NK-92 treated with Interleukin-12 subunit alpha and Interleukin-12 subunit beta, amount 100 ng/mL, for 24 hours (cell line): ENCODE results near the gene KIF25.

Experiments
- DNase-seq: peaks from one replicate; lab custom pipeline; 2025; lab: John Stamatoyannopoulos, UW

Gene KIF25

GRCh38 chr6:168017629-168018028 is 20.2 kb downstream of the KIF25 start:
- DNase-seq, result no peak

GRCh38 chr6:168018664-168019063 is 21.2 kb downstream of the KIF25 start:
- no peak for DNase-seq

- no peak for DNase-seq
Measured at GRCh38 chr6:168020242-168020641, 22.8 kb downstream of the KIF25 start.

DNA sequence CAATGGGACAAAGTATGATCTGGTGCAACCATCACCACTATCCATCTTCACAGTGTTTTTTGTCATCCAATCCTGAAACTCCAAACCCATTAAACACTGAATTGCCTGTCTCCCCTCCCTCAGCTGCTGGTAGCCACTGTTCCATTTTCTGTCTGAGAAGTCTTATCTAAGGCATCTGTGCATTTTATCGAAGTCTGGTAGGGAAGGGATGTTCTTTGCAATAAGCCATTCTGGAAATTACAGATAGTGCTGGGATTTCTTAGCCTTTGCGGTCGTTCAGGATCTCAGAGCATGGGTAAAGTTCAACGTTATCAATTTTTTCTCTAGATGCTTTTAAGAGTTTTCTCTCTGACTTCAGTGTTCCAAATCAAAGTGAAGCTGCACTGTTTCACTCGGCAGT is 24.1 kb downstream of the KIF25 start:
- DNase-seq, result no peak

DNA sequence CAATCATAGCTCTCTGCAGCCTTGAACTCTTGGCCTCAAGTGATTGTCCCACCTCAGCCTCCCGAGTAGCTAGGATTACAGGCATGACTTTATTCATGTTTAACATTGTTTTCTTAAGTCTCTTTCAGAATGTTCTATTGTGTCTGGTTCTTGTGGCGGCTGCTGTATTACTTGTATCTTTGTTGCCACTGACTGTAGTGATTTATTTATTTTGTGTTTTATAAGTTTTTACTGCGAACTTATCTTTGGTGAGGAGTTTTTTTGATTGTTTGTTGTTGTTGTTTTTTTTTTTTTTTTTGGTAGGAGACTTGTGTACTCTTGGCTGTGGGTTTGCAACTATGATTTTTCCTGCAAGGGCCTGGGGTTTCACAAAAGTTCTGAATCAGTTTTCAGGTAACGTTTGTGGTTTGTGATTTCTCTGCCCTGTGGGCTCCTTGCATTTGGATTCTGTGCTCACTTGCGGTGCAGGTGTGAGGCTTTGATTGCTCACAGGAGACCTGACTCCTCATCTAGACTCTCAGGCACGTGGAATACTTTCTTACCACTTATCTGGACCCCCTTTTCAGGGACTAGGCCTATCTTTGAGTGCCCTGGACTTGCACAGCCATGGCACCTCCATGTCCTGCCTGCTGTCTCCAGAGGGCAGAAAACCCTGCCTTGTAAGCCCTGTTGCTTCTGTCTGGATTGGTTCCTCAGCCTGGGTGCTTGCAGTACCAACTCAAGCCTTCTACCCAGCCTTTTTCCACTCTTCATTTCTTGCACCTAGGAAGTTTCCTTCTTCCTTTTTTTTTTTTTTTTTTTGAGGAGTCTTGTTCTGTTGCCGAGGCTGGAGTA is 25.2 kb downstream of the KIF25 start:
- DNase-seq, result no peak

DNA sequence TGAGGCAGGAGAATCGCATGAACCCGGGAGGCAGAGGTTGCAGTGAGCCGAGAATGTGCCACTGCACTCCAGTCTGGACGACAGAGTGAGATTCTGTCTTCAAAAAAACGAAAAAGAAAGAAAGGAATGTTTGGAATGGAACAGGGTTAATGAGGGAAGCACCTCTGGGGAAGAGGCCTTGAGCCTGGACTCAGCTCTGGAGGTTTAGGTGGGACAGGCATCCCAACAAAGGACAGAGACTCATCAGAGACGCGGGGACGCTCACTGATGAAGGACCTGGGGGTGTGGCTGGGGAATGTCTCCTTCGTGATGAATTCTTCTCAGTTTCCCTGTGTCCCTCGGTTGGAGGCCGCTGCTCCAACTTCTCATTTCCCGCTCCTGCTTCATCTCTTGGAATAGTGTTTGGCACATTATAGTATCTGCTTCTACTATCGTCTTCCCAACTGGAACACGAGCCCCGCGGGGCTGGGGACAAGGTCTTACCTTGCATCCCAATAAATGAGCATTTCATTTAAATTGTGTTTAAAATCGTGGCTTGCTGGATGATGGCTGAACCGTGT is 27.6 kb downstream of the KIF25 start:
- no peak for DNase-seq

DNA sequence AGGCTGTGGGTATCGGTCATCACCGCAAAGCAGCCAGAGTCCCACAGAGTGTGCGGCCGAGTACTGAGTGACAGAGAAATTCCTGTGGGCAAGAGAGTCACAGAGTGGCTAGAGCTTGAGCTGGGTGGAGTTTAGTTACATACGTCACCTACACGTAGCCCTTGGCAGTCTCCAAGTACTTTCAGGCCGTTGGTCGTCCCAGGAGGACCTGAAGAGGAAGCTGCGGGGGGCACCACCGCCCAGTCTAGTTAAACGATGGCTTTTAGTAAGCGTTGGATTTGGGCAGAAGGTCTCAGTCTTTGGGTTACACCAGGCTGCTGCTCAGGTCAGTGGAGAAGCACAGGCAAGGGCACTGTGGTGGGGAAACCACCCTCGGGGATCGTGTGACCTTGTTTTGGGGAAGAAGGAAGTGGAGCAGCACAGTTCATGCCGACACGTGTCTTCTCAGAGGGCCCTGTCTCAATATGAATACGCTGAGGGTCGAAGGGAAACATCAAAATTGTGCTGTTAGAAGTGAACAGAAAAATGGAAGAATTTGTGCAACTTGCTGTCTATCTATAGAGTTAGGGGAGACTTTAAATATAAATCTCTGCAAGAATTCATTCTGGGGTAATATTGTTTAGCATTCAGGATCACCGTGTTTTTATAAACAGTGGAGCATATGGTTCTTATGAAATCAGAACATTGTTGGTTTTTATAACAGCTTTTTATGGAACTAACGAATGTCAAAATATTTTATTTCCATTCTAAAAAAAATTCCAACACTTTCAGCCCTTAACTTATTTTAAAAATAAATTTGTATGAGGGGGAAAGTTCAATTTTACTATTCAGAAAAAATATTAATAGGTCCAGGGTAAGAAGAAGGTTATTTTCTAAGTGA is 28.6 kb downstream of the KIF25 start:
- DNase-seq, result no peak

DNA sequence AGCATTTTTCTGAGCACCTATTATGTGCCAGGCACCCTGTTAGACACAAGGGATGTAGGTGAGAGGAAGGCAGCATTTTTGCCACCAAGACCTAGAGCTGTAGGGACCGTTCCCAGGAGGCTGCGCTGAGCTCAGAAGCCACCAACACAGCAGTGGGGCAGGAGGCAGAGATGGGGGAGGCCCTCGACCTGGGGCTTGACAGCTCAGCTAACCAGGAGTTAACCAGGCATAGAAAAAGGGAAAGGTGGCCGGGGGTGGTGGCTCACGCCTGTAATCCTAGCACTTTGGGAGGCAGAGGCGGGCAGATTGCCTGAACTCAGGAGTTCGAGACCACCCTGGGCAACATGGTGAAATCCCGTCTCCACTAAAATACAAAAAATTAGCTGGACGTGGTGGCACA is 29.5 kb downstream of the KIF25 start:
- no peak for DNase-seq

- DNase-seq, result no peak
Measured at GRCh38 chr6:168027521-168027920, 30.1 kb downstream of the KIF25 start.

- no peak for DNase-seq
Measured at GRCh38 chr6:168028181-168028580, 30.7 kb downstream of the KIF25 start.

- DNase-seq, result no peak
Measured at GRCh38 chr6:168029459-168030217, 32.2 kb downstream of the KIF25 start.

DNA sequence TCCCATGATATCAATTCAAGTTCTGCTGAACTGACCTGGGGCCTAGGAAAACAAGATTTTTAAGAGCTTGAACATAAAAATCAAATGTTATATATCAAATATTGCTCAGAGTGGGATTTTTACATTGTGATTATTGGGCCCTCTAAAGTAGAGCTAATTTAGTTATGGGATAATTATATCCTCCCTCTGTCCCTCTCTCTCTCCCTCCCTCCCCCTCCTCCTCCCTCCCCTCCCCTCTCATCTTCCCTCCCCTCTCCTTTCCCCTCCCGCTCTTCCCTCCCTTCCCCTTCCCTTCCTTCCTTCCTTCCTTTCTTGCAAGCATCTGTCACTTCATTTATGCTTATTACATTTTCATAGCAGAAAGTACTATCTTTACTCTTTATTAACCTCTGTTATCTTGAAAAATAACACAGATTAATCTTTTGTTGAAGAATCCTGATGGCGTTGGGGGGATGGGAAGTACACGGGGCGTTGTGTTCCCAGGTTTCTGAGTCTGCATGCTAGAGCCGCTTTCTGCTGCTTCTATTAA is 32.8 kb downstream of the KIF25 start:
- no peak for DNase-seq

- no peak for DNase-seq
Measured at GRCh38 chr6:168030908-168031307, 33.4 kb downstream of the KIF25 start.

- no peak for DNase-seq
Measured at GRCh38 chr6:168031411-168031971, 34.0 kb downstream of the KIF25 start.

DNA sequence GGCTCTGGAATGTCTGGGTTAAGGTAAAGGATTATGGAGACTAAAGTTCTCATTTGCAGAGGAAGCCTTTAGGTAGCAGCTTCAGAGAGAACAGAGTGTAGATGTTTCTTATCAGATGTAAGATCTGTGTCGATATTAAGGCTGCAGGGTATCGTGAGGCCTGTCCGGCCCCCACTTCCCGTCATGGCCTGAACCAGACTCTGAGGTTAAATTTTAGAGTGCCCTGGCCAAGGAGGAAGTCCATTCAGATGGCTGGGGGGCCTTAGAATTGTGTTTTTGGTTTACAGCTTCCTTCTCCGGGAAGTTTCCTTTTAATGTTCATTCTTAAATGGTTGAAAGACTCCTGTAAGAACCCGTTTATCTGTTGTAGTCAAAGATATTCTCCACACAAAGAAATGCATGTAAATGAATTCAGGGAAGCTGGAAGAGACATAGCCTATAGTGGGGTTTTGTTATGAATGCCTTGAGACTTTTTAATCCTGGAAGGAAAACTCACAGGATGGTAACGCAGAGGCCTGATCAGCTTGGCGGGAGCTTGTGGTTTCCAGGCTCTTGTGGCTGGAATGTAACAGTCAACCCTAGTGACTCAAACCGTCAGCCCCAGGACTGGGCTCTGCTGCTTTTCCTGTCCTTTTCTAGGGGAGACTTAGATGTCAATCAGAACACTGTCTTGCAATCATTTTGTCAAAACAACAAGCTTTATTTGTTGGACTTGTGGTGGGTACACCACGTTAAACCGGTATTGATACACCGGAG is 34.7 kb downstream of the KIF25 start:
- DNase-seq, result no peak

DNA sequence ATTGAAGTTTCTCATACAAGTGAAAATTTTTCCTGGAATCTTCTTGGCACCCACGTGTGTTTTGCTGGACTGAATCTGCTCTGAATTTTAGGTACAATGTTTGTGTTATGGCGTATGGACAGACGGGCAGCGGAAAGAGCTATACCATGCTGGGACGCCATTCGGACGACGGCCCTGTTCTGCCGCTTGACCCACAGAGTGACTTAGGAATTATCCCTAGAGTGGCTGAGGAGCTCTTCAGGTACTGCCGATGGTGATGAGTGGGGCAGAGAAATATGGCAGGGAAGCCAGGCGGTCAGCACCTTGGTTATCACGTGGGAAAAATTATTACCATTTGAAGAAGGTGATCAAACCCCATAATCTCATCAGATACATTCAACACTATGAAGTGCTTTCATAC is 36.3 kb downstream of the KIF25 start:
- no peak for DNase-seq

- DNase-seq, result no peak
Measured at GRCh38 chr6:168034537-168034936, 37.1 kb downstream of the KIF25 start.

GRCh38 chr6:168035098-168035660 is 37.7 kb downstream of the KIF25 start:
- DNase-seq, result no peak

DNA sequence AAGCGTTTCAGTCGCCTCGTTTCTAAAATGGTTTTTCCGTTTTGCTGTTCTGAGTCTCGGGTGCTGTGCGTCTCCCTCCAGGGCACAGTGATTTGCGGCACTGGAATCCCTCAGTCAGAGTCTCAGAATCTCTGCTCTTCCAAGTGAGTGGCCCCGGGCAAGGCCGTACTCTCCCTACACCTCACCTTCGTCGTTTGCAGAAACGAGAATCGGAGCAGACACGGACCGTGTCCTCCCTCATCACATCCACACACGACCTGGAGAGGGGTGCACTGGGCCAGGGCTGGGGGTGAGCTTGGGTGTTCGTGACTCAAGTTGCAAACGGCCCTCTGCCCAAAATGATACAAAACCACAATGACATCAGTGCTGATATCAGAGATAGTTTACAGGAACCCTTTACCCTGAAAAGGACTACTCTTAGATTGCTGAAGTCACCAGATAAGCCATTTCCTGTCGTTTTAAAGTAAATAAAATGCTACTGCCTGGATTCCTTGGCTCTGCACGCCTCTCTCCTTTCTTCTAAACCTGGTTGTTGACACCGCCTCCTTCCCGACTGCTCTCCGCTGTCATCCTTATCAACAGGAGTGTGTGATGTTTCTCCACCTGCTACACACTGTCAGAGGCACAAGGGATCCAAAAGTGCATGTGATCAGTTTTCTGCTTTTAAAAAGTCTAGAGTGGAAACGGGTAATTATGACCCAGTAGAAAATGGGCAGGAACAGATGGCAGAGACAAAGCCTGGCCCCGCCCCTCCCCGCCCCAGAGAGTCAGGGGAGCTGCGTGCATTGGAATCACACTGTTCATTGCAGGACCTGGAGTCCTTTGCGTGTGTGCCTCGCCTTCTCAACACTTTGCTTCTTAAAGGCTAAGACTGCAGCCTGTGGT is 38.4 kb downstream of the KIF25 start:
- no peak for DNase-seq
